ENCODE data around the gene NSFL1C.

NSFL1C gene

GRCh38 chr20:1484438-1485116 is 17.9 kb upstream of the NSFL1C start:
- ATAC-seq, result no peak

DNA sequence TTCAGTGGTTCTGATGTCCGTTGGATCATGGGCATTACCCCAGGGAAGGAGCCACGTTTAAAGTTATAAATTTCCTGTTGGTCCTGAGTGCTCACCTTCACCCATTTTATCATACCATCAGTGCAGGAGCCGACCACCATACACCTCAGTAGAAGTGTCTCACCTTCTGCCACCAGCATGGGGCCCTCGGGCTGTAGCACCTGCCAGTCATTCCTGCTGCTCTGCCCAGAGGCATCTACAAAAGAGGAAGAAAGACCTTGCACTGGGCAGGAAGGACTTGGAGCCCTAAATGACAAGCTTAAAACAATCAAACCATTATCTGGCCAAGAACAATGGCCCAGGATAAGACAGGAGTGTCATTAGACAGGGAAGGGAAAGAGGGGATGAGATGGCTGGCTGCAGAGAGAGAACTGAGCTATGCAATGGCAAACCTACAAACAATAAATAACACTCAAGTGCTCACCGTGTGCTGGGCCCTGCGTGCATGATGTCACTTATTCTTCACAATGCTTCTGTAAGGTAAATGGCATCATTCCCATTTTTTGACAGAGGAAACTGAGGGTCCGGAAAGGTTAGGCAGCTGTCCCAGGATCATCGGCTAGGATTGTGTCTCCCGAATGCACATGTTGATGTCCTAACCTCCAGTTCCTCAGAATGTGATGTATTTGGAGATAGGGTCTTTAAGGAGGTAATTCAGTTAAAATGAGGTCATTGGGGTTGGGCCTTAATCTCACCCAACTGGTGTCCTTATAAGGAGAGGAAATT is 13.4 kb upstream of the NSFL1C start:
- ATAC-seq, result no peak

DNA sequence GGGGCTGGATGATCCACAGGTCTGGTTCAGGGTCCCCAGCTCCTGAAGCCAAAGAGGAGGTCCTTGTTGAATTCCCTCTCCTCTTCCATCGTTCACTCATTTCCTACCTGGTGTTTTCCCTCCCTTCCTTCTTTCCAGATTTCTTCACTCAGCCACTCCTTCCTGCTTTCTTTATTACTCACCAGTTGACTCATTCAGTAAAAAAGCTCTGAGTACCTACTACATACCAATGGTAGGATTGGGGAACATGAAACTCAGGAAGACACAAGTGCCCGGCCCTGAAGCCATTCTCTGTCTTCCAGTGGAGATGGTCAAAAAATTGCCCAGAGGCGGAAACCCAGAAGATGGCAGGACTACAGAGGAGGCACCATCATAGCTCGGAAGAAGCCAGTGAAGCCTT is 11.9 kb upstream of the NSFL1C start:
- ATAC-seq, result no peak

GRCh38 chr20:1477896-1478490 is 11.3 kb upstream of the NSFL1C start:
- no peak for ATAC-seq

DNA sequence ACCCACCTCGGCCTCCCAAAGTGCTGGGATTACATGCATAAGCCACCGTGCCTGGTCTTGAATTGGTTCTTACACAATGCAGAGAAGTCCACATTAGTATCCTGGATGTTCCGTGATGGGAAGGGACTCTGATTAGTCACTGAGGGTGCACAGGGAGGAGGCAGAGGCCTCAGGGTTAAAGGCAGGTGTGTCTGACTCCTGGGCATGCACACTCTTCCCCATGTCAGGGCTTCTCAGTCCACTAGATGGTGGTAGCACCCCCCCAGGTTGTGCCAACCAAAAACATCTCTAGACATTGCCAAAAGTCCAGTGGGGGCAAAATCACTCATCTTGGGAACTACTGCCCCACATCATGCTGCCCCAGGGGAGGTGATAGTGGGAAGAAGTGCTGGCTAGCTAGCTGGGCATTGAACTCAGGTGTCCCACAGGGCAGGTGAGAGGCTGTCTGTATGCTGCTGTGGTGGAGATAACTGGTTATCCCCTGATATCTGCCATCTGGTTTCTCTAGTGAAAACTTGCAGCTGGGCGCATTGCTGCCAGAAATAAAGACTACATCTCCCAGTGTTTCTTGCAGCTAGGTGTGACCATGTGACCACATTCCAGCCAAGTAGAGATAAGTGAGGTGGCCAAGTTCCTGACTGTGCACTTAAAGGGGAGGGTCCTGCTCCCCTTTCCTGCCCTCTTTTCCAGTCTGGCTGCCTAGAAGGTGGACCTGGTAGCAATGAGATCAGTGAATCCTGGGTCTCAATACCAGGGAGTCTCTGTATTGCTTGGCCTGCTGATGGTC is 8.4 kb upstream of the NSFL1C start:
- no peak for ATAC-seq

DNA sequence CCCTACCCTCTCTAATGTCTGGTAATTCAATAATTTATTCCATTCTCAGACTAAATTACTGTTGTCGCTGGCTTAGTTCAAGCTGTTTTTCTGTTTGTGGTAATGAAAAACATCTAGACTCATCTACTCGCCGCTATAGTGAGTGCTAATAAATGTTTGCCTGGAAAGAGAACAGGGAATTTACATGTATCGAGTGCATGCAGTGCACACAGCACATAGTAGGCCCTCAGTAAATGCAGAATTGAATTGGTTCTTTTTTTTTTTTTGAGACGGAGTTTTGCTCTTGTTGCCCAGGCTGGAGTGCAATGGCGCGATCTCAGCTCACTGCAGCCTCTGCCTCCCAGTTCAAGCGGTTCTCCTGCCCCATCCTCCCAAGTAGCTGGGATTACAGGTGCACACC is 7.7 kb upstream of the NSFL1C start:
- ATAC-seq, result no peak

- ATAC-seq, result no peak
Observed at GRCh38 chr20:1473246-1474220, 6.9 kb upstream of the NSFL1C start.

- ATAC-seq, result no peak
Observed at GRCh38 chr20:1472556-1473245, 6.1 kb upstream of the NSFL1C start.

DNA sequence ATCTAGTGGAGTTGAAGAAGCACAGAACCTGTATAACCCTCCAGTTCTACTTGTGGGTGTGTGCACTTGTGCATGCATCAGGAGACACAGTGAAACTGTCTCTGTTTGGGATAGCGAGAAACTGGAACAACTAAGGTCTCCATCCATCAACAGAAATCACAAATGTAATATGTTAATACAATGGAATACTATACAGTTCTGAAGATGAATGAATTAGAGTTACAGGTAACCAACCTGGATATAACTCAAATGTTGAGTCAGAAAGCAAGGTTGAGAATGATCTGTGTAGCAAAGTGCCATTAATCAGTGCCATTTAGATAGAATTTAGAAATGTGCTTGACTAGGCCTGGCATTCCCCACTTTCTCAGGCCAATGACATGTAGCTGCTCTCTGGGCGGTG is 4.6 kb upstream of the NSFL1C start:
- no peak for ATAC-seq

DNA sequence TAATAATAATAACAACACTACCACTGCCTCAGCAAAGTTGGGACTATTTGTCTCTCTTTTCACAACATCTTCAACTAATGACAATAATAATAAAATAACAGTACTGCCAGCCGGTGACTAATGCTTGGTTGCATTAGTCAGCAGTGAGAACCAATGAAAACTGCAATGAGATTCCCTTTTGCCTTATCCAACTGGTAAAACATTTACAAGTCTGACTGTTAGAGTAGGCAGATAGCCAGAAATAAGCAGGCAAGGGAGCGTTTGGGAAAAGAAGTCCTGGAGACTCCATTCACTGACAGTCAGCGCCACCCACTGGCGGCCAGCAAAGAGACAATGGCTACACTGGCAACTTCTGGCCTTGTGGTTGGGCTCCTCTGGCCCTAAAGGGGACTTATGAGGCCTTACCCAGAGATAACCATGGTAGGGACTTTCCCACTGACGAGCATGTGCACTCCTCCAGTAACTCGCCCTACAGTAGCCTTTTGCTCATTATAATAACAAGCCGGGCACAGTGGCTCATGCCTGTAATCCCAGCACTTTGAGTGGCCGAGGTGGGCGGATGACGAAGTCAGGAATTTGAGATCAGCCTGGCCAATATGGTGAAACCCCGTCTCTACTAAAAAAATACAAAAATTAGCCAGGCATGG is 3.4 kb upstream of the NSFL1C start:
- no peak for ATAC-seq

DNA sequence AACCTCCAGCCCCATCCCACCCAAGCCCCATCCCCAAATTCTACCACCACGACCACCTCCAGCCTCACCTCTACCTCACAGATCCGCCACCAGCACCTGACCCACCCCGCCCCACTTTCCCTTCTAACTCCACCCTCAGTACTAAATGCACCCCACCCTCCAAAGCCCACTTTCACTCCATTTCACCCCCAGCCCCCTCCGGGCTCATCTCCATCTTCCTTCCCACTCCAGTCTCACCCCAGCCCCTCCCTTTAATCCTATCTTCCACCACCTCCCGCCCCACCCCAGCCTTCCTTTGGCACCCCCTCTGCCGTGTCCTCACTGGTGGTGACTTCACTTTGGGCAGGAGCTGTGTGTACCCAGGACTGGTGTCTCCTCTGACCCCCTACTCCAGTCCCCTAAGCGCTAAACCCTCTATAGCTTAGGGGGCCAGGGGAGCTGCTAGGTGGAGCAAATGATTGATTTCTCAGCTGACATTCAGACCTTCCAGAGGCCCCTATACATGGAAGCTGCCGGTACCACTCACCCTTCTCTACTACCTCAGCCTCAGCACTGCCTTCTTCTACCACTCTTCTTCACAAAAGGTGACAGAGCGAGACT is 2.8 kb upstream of the NSFL1C start:
- ATAC-seq, result no peak

DNA sequence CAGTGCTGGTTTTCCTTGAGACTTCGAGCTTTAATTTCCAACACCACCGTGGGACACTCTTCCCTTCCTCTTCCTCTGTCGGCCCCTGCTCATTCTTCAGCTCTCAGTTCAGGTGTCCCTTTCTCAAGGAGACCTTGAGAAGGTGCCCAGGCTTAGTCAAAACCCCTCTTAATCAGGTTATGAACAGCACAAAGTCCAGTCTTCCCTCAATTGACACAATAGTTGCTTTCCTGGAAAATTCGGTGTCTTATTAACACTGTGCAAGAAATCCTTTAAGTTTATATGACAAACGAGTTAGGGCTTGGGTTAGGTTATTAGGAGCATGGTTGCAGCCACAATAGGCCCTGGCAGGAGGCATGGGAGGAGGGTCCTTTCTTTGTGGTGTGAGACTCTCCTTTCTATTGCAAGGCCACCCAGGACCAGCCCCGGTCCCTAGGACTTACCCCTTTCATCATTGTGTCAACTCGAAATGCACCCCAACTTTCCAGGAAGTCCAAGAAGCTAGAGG is 1.5 kb upstream of the NSFL1C start:
- no peak for ATAC-seq

GRCh38 chr20:1467355-1468116 is 887 bp upstream of the NSFL1C start:
- ATAC-seq, result no peak

GRCh38 chr20:1467082-1467354 is 369 bp upstream of the NSFL1C start:
- ATAC-seq, result no peak

GRCh38 chr20:1465470-1466210 is 1.0 kb downstream of the NSFL1C start:
- ATAC-seq, result no peak

- ATAC-seq, result no peak
Observed at GRCh38 chr20:1463971-1464570, 2.6 kb downstream of the NSFL1C start.

DNA sequence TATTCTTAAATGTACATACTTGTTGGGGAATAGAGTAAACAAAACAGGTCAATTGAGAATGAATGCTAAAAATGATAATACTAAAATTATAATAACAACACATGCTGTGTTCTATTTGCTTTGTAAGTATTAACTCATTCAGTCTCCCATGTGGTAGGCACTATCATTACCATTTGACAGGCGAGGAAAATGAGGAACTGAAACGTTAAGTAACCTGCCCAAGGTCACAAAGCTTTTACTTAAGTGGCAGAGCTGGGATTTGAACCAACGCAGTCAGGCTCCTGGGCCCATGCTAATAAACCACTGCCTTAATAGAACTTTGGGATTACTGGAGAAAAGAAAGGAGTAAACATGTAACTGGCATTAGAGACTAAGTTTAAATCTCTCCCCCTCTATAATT is 3.8 kb downstream of the NSFL1C start:
- ATAC-seq, result no peak

- no peak for ATAC-seq
Observed at GRCh38 chr20:1462001-1462400, 4.6 kb downstream of the NSFL1C start.

- ATAC-seq, result no peak
Observed at GRCh38 chr20:1460275-1460674, 6.4 kb downstream of the NSFL1C start.

Measured in activated CD4-positive, CD25-positive, alpha-beta regulatory T cell treated with anti-CD3 and anti-CD28 coated beads, Interleukin-2, amount 50 U/mL, for 24 hours (primary cell).